ENCODE results near the gene SMARCD3.

DNA sequence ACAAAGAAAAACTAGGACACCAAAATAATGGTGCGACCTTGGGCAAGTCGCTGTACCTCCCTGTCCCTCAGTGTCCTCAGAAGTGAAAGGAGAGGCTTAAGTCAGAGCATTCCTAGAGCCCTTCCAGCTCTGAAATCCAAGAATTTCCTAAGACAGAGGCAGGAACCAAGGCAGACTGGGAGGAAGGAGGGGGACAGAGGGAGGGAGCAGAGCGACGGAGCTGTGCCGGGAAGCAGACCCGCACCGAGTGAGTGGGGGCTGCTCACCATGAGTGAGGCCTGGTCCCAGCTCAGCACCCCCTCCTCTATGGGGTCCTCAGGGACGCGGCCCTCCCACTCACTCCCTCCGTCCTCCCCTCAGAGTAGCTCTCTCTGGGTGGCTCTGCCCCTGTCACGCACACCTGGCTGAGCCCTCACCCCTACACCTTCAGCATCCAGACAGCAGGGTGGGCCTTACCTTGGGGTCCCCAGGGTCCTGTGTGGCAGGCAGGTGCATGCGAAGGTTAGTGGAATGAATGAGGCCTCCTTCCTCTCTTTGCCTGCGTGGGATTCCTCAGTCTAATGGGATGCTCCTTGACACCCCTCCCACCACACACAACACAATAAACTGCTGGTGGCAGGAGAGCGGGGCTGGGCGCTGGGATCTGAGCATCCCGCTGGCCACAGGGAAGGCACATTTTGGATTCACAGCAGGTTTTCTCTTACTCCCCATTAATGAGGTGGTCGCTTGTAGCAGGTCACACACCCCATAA lies 4.6 kb upstream of the SMARCD3 start:
- TF ChIP-seq, protein P1, sequence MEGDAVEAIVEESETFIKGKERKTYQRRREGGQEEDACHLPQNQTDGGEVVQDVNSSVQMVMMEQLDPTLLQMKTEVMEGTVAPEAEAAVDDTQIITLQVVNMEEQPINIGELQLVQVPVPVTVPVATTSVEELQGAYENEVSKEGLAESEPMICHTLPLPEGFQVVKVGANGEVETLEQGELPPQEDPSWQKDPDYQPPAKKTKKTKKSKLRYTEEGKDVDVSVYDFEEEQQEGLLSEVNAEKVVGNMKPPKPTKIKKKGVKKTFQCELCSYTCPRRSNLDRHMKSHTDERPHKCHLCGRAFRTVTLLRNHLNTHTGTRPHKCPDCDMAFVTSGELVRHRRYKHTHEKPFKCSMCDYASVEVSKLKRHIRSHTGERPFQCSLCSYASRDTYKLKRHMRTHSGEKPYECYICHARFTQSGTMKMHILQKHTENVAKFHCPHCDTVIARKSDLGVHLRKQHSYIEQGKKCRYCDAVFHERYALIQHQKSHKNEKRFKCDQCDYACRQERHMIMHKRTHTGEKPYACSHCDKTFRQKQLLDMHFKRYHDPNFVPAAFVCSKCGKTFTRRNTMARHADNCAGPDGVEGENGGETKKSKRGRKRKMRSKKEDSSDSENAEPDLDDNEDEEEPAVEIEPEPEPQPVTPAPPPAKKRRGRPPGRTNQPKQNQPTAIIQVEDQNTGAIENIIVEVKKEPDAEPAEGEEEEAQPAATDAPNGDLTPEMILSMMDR (IDR thresholded peaks at IDR 0.05): no peak
- TF ChIP-seq POLR2A (IDR thresholded peaks at IDR 0.05): no peak
